GM19035 (cell line): ENCODE data around the gene KIF26A.

Experiments used
- ATAC-seq: cut with Tn5 transposase; IDR thresholded peaks from one replicate; pipeline ENCODE4 v1.9.1; 2021; ENCODE audit not compliant: unreplicated experiment

KIF26A gene

GRCh38 chr14:104190396-104191000 is 52.1 kb downstream of the KIF26A start:
- no peak for ATAC-seq

- no peak for ATAC-seq
Measured at GRCh38 chr14:104191409-104191997, 53.1 kb downstream of the KIF26A start.

GRCh38 chr14:104192146-104192882 is 53.9 kb downstream of the KIF26A start:
- no peak for ATAC-seq

GRCh38 chr14:104192883-104193245 is 54.5 kb downstream of the KIF26A start:
- no peak for ATAC-seq

- ATAC-seq: no peak
Measured at GRCh38 chr14:104194016-104194415, 55.6 kb downstream of the KIF26A start.

- no peak for ATAC-seq
Measured at GRCh38 chr14:104194716-104195115, 56.3 kb downstream of the KIF26A start.

- no peak for ATAC-seq
Measured at GRCh38 chr14:104195361-104195760, 57.0 kb downstream of the KIF26A start.

- ATAC-seq: no peak
Measured at GRCh38 chr14:104195878-104196277, 57.5 kb downstream of the KIF26A start.

- ATAC-seq: no peak
Measured at GRCh38 chr14:104196461-104197140, 58.2 kb downstream of the KIF26A start.

- ATAC-seq: no peak
Measured at GRCh38 chr14:104197449-104198247, 59.3 kb downstream of the KIF26A start.

- no peak for ATAC-seq
Measured at GRCh38 chr14:104199266-104199895, 61.0 kb downstream of the KIF26A start.

GRCh38 chr14:104200106-104200505 is 61.7 kb downstream of the KIF26A start:
- no peak for ATAC-seq

- no peak for ATAC-seq
Measured at GRCh38 chr14:104200591-104200990, 62.2 kb downstream of the KIF26A start.

- no peak for ATAC-seq
Measured at GRCh38 chr14:104201063-104201462, 62.7 kb downstream of the KIF26A start.

- no peak for ATAC-seq
Measured at GRCh38 chr14:104201496-104201895, 63.1 kb downstream of the KIF26A start.

- ATAC-seq: no peak
Measured at GRCh38 chr14:104202259-104203070, 64.1 kb downstream of the KIF26A start.

- no peak for ATAC-seq
Measured at GRCh38 chr14:104203071-104203425, 64.7 kb downstream of the KIF26A start.

GRCh38 chr14:104204660-104205149 is 66.3 kb downstream of the KIF26A start:
- ATAC-seq: no peak

GRCh38 chr14:104205781-104206180 is 67.4 kb downstream of the KIF26A start:
- no peak for ATAC-seq
